Lower lobe of right lung (tissue), 2 donors: ENCODE results near the gene PARN. TPM values are rescaled to one million over a fixed set of nuclear protein-coding genes. Genes with fewer than 3 reads are reported as not detected.

Experiments
- ATAC-seq, 2 donors: fragments of 200-7000 bp; cut with Tn5 transposase; one replicate each; pipeline ENCODE4 v1.9.1; 2020 to 2022; ENCODE audit warnings: mild to moderate bottlenecking in 2 of 2, moderate library complexity in 2 of 2
- DNase-seq: peaks from one replicate; pipeline ENCODE4 v3.0.0-alpha.2; 2020
- H3K27ac ChIP-seq: fragments of 200-600 bp; one replicate; pipeline ENCODE4 v1.8.0; 2022
- H3K27me3 ChIP-seq: fragments of 200-600 bp; one replicate; pipeline ENCODE4 v1.8.0; 2022; ENCODE audit warnings: low read depth
- H3K36me3 ChIP-seq: fragments of 200-600 bp; one replicate; pipeline ENCODE4 v1.8.0; 2022; ENCODE audit warnings: mild to moderate bottlenecking
- H3K4me1 ChIP-seq: fragments of 200-600 bp; one replicate; pipeline ENCODE4 v1.8.0; 2022
- H3K4me3 ChIP-seq: fragments of 200-600 bp; one replicate; pipeline ENCODE4 v1.8.0; 2022; ENCODE audit warnings: mild to moderate bottlenecking
- H3K9me3 ChIP-seq: fragments of 200-600 bp; one replicate; pipeline ENCODE4 v1.8.0; 2022
- CTCF ChIP-seq: fragments of 200-600 bp; IDR thresholded peaks from one replicate; pipeline ENCODE4 v1.8.0; 2022; ENCODE audit warnings: antibody characterized with exemption, mild to moderate bottlenecking
- intact Hi-C: fragments of 100-400 bp; cut with DNase I; formaldehyde crosslinking; loops from one replicate; pipeline ENCODE4 v1.11.0; 2022
- total RNA-seq: library from RNA; stranded (reverse); fragmentation: NEBNext Ultra II Directional; extraction: Animal tissue kit (Norgen Biotek cat#: 25700); gene quantifications from one replicate; pipeline ENCODE4 v1.2.1, GENCODE V29; 2021
- donor health status: DM: no; HTN: yes; CAD: no; lungs with severe emphysema.

PARN gene
- total RNA-seq, 1 donor from 2014 or later = 35.7 TPM

GRCh38 chr16:14485121-14485551, 144.9 kb downstream of the PARN start:
- Histone ChIP-seq H3K36me3 (peaks cover 20% of the 10 kb centered on the region), H3K9me3 (no peaks in the 10 kb centered on the region), H3K27me3 (no peaks in the 10 kb centered on the region), H3K27ac (no peak overlapping the region), H3K4me3 (no peak overlapping the region), H3K4me1 (peaks cover 21% of the 10 kb centered on the region)
- DNase-seq (no peak), ATAC-seq (peak; percentile 37 to 66)
- intact Hi-C loops = no loop called here
- TF ChIP-seq CTCF = no peak

GRCh38 chr16:14483819-14484385, 146.2 kb downstream of the PARN start:
- DNase-seq = no peak
- Histone ChIP-seq H3K4me1 (peaks cover 21% of the 10 kb centered on the region), H3K9me3 (no peaks in the 10 kb centered on the region), H3K27me3 (no peaks in the 10 kb centered on the region), H3K27ac (no peak overlapping the region), H3K36me3 (peaks cover 20% of the 10 kb centered on the region), H3K4me3 (no peak overlapping the region)
- TF ChIP-seq CTCF = no peak
- ATAC-seq = no peak
- intact Hi-C loops = no loop called here

- Histone ChIP-seq H3K9me3 (no peaks in the 10 kb centered on the region), H3K36me3 (peaks cover 7% of the 10 kb centered on the region), H3K27ac (no peak overlapping the region), H3K4me3 (no peak overlapping the region), H3K4me1 (no peaks in the 10 kb centered on the region), H3K27me3 (no peaks in the 10 kb centered on the region)
- DNase-seq (no peak), ATAC-seq (no peak)
- TF ChIP-seq CTCF = no peak
- intact Hi-C loops = no loop called here
Observed at GRCh38 chr16:14476183-14476582, 153.9 kb downstream of the PARN start.

GRCh38 chr16:14475370-14476139, 154.5 kb downstream of the PARN start:
- Histone ChIP-seq H3K4me3 (no peak overlapping the region), H3K27ac (no peak overlapping the region), H3K27me3 (no peaks in the 10 kb centered on the region), H3K4me1 (no peaks in the 10 kb centered on the region), H3K9me3 (no peaks in the 10 kb centered on the region), H3K36me3 (peaks cover 1% of the 10 kb centered on the region)
- TF ChIP-seq CTCF = no peak
- ATAC-seq = peak; percentile 57 to 95
- no peak for DNase-seq
- intact Hi-C loops = no loop called here

GRCh38 chr16:14473488-14473887, 156.6 kb downstream of the PARN start:
- no peak overlapping the region for H3K4me3 ChIP-seq
- no peaks in the 10 kb centered on the region for H3K4me1 ChIP-seq
- intact Hi-C loops = no loop called here
- H3K9me3 ChIP-seq = no peaks in the 10 kb centered on the region
- H3K36me3 ChIP-seq = no peaks in the 10 kb centered on the region
- TF ChIP-seq CTCF = no peak
- no peaks in the 10 kb centered on the region for H3K27me3 ChIP-seq
- ATAC-seq = no peak
- no peak overlapping the region for H3K27ac ChIP-seq
- no peak for DNase-seq
